LHCN-M2 (cell line): Measurements from ENCODE around the gene R3HDML. TPM values are rescaled to one million over a fixed set of nuclear protein-coding genes. Genes with fewer than 3 reads are reported as not detected.
"Not testable (repeated sequence)": the region's sequence is repeated elsewhere in the genome, so short reads cannot be mapped to it uniquely, and the experiment has no call there.

Source experiments
- DNase-seq: peaks from one replicate; pipeline ENCODE4 v3.0.0-alpha.2; 2012; ENCODE audit warnings: low read depth
- polyA plus RNA-seq: library from polyadenylated mRNA; unstranded; fragments of >200 nt; gene quantifications from one replicate; pipeline ENCODE4 v1.2.1, GENCODE V29; 2012; ENCODE audit warnings: missing spikeins
- total RNA-seq: library from RNA; depleted of rRNA; stranded (reverse); fragments of >200 nt; gene quantifications from 2 replicates; pipeline ENCODE4 v1.2.3, GENCODE V29; 2014; rRNA removed

R3HDML gene
- total RNA-seq = not detected in 2 replicates
- polyA plus RNA-seq = not detected

- DNase-seq = no peak
Measured at GRCh38 chr20:44336725-44337380, at the start of gene R3HDML. TSS of gene R3HDML (plus strand) at chr20:44337043. CDS start at chr20:44337158, 115 bp downstream.

- DNase-seq = no peak
Measured at GRCh38 chr20:44287272-44288097, 49.4 kb upstream of the R3HDML start.

- no peak for DNase-seq
Measured at GRCh38 chr20:44288252-44288651, 48.6 kb upstream of the R3HDML start.

GRCh38 chr20:44291754-44292153 lies 45.1 kb upstream of the R3HDML start:
- no peak for DNase-seq

- DNase-seq = no peak
Measured at GRCh38 chr20:44296011-44296410, 40.8 kb upstream of the R3HDML start.

GRCh38 chr20:44297721-44298120 lies 39.1 kb upstream of the R3HDML start:
- DNase-seq = no peak

GRCh38 chr20:44299011-44299535 lies 37.8 kb upstream of the R3HDML start:
- not testable (repeated sequence) for DNase-seq

- no peak for DNase-seq
Measured at GRCh38 chr20:44301285-44301684, 35.6 kb upstream of the R3HDML start.

- no peak for DNase-seq
Measured at GRCh38 chr20:44302026-44302669, 34.7 kb upstream of the R3HDML start.

GRCh38 chr20:44302736-44303135 lies 34.1 kb upstream of the R3HDML start:
- DNase-seq = no peak

- DNase-seq = no peak
Measured at GRCh38 chr20:44304383-44304782, 32.5 kb upstream of the R3HDML start.

GRCh38 chr20:44306927-44307326 lies 29.9 kb upstream of the R3HDML start:
- no peak for DNase-seq

GRCh38 chr20:44309763-44310663 lies 26.8 kb upstream of the R3HDML start:
- peak; percentile 35 for DNase-seq

GRCh38 chr20:44310664-44311639 lies 25.9 kb upstream of the R3HDML start, which contains the start of gene FITM2:
TSS of gene FITM2 (minus strand) at chr20:44311202. CDS start at chr20:44311148, 54 bp downstream.
- DNase-seq = peak; percentile 96

- DNase-seq = no peak
Measured at GRCh38 chr20:44314870-44315269, 22.0 kb upstream of the R3HDML start.

GRCh38 chr20:44319839-44320422 lies 16.9 kb upstream of the R3HDML start:
- no peak for DNase-seq

GRCh38 chr20:44324343-44324742 lies 12.5 kb upstream of the R3HDML start:
- no peak for DNase-seq

GRCh38 chr20:44326391-44327159 lies 10.3 kb upstream of the R3HDML start:
- DNase-seq = no peak

GRCh38 chr20:44327748-44328147 lies 9.1 kb upstream of the R3HDML start:
- DNase-seq = not testable (repeated sequence)
